Amniotic epithelial cell (primary cell): ENCODE data around the gene NLK.
A peak's percentile ranks its signal among the peaks of the same experiment; 100 is the strongest.

Experiments used
- DNase-seq: peaks from one replicate; pipeline ENCODE4 v3.0.0-alpha.2; 2010; ENCODE audit warnings: low read depth

Gene NLK

GRCh38 chr17:28113269-28113668 is 70.8 kb downstream of the NLK start:
- DNase-seq, result no peak

DNA sequence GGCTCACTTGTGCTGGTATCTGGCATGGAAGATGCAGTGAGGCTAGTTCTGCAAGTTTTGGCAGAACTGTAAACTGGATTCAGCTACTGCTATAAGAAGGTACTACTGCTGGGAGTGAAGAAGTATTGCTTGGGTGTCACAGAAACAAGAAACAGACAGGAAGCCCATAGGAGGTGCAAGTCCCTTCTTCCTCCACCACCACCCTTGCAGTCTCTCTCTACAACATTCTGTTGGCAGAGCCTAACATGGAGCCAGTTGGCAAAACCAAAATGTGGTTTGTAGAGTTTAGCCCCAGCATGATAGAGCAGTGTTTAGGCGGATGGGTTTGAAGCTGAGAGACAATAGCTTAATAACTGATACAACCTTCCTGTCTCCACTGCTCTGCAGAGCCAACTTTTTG is 72.6 kb downstream of the NLK start:
- no peak for DNase-seq

- DNase-seq, result no peak
Observed at GRCh38 chr17:28117304-28117703, 74.8 kb downstream of the NLK start.

- no peak for DNase-seq
Observed at GRCh38 chr17:28118362-28118761, 75.9 kb downstream of the NLK start.

GRCh38 chr17:28119046-28119445 is 76.6 kb downstream of the NLK start:
- no peak for DNase-seq

DNA sequence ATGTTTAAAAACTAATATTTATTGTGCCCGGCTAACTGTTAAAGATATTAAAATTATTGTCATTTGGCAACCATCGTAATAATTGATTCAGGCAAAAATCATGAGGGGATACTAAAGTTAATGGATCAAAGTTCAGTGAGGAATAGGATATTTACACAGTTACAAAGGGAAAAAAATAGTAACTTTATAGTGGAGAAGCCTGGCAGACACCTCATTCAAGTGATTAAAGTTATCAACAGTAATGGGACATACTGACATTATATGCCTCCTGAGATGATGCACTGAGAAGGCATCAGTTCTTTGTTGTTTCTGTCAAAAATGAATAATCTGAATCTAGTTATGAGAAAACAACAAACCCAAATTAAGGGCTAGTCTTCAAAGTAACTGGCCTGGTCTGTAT is 77.1 kb downstream of the NLK start:
- no peak for DNase-seq

DNA sequence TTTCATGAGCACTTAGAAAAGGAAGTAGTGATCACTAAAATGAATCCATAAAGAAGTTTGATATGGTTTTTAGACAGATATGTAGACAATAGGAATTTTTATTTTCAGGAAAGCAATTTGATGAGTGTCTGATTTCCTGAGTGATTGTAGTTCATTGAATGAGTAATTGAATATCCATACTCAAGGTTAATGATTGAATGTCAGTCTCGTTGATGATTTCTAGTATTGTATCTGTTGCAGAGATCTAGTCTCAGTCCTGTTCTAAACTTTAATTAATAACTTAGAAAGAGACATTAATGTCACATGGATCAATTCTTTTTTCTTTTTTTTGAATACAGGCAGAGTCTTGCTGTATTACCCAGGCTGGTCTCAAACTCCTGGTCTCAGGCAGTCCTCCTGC is 78.3 kb downstream of the NLK start:
- no peak for DNase-seq

DNA sequence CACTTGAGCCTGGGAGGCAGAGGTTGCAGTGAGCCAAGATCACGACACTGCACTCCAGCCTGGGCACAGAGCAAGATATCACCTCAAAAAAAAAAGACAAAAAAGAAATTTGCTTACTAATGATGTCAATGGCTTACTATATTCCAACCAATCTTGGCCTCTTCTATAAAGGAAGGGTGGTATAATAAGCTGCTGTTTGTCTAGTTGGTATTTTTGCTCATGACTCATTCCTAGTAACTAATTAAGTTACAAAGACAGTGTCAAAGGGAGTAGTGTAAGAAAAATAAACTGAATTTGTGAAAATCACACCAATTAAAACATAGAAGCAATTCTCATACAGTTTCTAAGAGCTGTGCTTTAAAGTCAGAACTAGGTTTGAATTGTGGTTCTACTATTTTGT is 82.5 kb downstream of the NLK start:
- no peak for DNase-seq

GRCh38 chr17:28125526-28126378 is 83.3 kb downstream of the NLK start:
- DNase-seq, result no peak

DNA sequence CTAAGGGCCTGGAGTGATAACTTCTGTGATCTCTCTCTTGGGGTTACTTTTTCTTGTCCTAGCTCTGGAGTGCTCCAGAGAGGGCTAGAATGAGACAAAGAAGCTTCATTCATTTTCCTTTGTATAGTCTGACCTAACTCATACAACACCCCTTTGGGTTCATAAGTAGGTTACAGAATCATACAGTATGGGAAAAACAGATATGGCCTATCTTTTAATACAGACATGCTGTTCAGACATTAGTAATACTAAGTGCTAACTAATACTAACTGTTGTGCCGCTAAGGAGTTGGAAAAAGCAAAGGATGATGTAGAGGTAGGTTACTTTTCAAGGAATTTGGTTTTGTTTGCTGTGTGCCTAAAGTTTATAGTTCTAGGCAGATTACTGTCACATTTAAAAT is 84.7 kb downstream of the NLK start:
- DNase-seq, result no peak

- DNase-seq, result no peak
Observed at GRCh38 chr17:28128779-28129178, 86.3 kb downstream of the NLK start.

DNA sequence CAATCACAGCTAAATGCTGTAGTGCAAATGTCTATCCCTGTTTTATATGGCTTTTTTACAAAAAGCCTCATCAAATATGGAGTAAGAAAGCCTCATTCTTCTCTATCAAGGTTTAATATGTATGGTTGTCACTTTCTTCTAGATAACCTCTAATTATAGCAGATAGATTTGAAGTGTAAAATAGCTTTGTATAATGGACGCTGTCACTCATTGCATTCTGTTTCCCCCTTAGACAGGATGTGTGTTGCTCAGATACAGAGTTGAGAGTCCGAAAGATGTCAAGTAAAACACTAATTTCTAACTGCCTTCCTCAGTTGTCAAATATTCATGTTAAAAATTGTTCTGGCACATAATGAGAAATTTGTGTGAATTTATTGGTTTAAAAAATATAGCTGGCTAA is 88.0 kb downstream of the NLK start:
- DNase-seq, result no peak

DNA sequence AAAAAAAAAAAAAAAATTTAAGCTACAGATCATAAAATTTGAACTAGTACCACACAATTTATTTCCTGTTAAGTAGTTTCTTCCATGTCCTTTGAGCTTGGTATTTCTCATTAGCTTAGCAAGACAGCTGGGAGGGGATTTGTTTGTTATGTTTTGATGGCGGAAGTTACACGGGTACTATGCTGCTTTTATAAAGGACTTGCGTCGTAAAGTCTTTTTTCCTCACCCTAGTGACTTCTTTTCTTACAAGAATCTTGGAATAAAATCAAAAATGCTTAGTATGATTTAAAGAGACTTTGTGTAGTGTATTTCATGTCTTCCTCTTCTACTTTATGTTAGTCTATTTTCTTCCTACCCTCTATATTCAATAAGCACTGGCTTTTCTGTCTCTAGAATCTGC is 89.1 kb downstream of the NLK start:
- DNase-seq, result no peak

DNA sequence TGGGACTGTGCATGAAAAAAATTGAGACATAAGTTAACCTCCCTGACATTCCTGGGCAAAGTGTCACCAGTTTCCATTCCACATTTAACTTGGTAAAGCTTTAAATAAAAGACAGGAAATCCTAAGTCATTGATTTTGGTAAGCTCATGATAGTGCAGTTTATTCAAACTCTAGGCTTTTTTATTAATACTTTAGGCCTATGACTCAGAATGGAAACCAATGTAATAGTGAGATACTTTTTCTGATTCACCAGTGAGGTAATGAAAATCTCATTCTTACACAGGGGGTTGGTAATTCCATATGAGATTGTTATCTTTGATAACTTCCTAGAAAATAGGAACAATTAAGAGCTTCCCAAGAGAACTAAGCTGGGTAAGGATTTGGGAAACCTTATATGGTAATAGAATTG is 91.1 kb downstream of the NLK start:
- DNase-seq, result peak; percentile 51

GRCh38 chr17:28136923-28137322 is 94.4 kb downstream of the NLK start:
- DNase-seq, result no peak

DNA sequence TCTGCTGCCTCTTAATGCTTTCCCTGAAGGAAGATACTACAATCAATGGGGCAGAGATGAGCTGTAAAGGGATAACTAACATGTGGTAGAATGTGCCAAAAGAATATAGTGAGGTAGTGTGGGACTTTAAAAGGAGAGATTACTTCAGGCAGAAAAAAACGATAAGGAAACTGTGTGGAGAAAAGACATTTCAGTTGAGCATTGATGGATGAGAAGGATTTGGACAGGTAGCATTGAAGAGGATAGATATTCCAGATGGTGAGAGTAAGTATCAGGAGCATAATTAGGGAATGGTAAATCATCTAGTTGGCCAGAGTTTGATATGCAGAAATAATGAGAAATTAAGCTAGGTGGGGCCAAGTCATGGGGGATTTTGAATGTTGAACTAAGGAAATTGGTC is 97.3 kb downstream of the NLK start:
- no peak for DNase-seq

GRCh38 chr17:28141313-28141712 is 98.8 kb downstream of the NLK start:
- DNase-seq, result no peak

DNA sequence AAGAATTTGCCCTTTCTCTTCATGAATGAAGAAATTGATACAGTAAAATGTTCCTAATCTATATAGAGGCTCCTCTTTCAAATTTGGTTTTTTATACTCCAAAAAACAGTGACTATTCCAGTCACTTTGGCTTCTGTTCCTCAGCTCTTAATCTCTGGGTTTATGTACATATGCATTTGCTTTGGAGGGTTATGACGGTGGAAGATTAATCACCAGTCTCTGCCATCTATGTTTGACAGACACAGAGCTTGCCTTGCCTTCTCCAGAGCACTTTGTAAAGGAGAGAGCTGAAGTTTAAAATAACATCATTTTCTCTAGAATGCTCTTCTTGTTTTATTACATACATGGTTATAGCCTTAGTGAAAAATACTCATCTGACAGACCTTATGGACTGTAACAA is 99.3 kb downstream of the NLK start:
- no peak for DNase-seq

- no peak for DNase-seq
Observed at GRCh38 chr17:28142305-28142704, 99.8 kb downstream of the NLK start.

- DNase-seq, result no peak
Observed at GRCh38 chr17:28144019-28144418, 101.5 kb downstream of the NLK start.

DNA sequence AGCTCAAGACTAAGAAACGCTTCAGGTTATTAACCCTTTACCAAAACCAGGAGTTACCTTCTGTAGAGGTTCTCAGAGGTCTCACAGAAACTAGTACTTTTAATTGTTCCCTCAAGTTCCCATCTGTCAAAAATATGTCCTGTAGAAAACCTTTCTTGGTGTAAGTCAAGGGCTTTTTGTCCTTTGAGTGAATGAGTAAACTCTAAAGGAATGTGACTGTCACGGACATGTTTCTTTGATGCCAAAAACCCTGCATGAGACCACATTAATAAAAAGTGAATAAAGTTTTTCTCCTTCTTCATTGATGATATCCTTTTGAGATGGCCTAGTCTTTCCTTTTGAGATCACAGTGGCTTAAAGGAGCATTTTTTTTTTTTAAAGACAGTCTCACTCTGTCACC is 102.9 kb downstream of the NLK start:
- no peak for DNase-seq

DNA sequence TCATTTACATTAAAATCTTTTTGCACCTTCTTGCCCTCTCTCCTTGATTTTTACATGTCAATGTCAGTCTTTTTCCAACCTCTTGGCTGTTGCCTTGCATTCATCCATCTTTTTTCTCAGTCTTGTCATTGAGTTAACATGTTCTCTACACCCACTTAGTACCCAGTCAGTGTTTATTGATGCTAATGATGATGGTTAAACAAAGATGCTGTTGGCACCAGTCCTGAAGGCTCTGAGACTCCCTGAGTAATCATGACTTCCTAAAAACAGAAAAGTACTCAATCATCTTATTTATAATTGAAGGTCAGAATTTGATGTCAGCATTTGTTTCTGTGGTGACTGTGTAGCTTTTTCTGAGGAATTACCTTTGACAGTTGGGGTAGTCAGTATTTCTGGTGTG is 104.5 kb downstream of the NLK start:
- DNase-seq, result no peak

DNA sequence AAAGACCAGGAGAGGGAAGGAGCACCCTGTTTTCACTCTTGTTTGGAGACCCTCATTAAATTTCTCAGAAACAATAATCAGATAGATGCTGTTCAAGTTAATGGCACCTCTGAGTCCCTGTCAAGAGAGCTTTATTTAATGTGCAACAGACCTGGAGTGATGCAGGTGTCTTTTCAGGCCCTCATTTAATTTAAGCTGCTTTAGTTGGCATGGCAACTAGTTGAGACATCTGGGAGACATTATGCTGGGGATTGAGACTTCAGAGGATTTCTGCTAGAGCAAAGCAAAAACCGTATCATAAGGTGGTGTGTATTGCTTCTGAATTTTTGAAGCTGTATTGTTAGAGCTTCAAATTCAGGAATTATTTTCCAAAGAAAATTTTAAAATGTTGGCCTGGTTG is 108.5 kb downstream of the NLK start:
- no peak for DNase-seq

GRCh38 chr17:28154214-28154613 is 111.7 kb downstream of the NLK start:
- no peak for DNase-seq
